COLO668 (cell line): Measurements from ENCODE around the gene POTEG.
"Not testable (repeated sequence)": the region's sequence is repeated elsewhere in the genome, so short reads cannot be mapped to it uniquely, and the experiment has no call there.

ENCODE experiments used
- DNase-seq: peaks from one replicate; lab custom pipeline; 2025; ENCODE audit not compliant: unreplicated experiment; lab: John Stamatoyannopoulos, UW

POTEG gene

DNA sequence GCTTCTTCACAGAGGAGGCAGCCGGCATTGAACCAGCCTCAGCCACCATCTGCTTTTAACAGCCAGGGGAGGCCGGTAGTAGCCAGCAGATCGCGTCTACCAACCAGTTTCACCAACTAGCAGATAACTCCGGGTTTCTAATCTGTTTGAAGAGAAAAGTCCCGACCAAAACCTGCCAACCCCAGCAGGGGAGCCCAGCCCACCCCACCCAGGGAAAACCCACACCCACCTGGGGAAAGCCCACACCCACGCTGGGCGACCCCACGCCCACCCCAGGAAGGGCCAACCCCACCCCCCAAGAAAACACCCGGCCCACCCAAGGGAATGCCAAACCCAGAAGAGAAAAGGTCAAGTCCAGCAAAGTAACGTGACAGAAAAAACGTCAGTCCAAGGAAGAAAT is at the start of gene POTEG:
Gene POTEG (minus strand): TSS at position 101 of the 400 bp plus-strand sequence. CDS start 52 bp downstream, at position 49.
- DNase-seq: not testable (repeated sequence)

DNA sequence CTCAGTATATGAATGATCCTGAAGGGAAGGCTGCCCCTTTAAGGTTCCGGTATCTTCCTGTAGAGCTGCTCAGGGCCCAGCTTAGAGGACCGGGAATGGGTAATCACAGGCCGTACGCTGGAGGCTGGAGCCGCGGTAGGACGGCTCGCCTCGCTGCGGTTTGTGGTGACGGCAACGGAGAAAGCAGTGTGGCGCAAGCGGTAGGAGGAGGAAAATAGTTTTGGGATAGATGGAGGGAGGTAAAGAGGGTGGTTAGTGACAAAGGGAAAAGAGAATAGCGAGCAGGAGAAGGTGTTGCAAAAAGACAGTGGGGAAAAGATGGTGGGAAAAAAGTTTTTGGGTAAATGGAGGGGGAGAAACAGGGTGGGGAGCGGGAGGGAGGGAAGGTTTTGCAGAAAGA is 48.0 kb upstream of the POTEG start:
- not testable (repeated sequence) for DNase-seq

DNA sequence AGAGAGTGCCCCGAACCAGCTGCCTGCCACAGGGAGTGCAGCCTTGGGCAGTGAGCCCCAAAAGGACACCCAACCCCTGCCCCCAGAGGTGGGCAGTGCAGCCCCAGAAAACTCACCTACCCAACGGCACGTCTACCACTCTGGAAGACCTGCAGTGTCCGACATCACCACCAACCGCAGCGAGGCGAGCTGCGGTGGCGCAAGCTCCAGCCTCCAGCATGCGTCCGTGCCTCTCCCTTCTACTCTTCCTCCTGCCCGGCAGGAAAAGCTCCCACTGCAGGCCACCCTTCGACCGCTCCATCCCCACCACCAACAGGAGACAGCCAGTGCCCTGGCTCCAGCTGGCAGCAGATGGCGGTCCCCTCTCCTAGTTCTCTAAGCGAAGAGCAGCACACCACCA is 47.3 kb upstream of the POTEG start:
- not testable (repeated sequence) for DNase-seq

DNA sequence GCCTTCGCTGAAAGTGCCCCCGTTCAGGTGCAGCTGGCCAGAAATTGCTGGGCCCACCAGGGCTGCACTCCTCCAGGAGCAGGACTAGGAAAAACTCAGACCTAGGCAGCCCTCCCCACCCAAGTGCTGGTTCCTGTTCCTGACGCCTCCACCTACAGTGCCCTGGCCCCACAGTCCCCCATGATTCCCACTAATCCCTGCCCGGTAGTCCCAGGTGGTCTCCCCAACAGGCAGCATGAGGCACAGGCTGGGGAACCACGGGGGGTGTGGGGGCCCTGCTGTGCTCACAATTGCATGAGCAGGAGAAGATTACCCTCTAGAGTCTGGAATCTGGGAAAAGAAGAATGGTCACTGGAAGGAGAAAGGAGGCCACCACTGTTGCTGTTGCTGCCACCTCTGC is 46.4 kb upstream of the POTEG start:
- not testable (repeated sequence) for DNase-seq

DNA sequence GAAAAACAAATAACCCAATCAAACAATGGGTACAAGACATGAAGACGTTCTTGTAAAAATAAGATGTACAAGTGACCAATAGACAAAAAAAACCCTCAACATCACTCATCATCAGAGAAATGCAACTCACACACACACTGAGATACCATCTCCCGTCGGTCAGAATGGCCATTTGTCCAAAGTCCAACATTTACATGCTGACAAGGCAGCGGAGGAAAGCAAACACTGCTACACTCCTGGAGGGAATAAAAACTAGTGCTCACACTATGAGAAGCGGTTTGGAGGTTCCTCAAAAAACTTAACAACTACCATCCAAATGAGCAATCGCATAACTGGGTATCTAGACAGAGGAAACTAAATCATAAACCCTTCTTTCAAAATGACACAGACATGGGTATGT is 11.6 kb upstream of the POTEG start:
- DNase-seq: not testable (repeated sequence)

DNA sequence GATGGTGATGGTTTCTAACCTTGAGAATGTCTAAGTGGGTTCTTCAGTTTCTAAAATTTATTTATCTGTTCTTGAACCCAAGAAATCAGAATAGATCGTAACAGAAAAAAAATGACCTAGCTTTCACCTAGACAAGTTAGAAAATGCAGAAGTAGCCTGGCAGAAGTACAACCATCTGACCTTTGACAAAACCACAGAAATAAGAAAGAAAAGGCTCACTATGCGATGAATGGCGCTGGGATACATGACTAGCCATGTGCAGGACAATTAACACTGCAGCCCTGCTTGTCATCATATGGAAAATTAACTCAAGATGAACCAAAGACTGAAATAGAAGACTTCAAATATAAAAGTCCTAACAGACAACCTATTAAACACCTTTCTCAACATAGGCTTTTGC is 5.7 kb upstream of the POTEG start:
- not testable (repeated sequence) for DNase-seq

DNA sequence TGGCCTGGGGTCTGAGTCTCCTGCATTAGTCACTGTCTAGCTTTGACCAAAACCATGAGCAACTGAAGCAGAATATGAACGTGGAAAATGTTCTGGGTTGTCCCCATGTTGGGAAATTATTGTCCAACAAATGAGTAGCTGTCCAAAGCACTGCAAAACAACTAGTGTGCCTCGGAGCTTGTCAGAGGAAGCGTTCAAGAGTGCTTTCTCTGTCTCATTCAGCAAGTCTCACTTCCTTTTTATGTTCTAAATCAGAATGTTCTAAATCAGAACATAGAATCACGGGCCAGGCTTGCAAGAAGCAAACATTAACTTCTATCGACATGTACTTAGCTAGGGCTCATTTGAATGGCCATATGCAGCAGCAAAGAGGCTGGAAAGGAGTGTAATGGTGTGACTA is 5.1 kb upstream of the POTEG start:
- not testable (repeated sequence) for DNase-seq

DNA sequence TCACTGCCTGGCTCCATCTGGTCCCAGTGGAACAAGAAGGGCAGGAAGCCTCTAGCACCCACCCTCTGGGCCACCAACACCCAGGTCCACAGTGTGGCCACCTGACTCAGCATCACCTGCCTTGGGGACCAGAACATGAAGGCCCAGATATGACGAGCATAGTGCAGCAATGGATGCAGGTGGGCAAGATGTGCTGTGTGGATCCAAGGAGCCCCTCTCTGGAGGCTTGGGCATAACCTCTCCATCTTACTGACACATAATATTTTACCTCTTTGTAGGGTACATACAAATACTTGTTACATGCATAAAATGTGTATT is 2.9 kb upstream of the POTEG start:
- DNase-seq: not testable (repeated sequence)

DNA sequence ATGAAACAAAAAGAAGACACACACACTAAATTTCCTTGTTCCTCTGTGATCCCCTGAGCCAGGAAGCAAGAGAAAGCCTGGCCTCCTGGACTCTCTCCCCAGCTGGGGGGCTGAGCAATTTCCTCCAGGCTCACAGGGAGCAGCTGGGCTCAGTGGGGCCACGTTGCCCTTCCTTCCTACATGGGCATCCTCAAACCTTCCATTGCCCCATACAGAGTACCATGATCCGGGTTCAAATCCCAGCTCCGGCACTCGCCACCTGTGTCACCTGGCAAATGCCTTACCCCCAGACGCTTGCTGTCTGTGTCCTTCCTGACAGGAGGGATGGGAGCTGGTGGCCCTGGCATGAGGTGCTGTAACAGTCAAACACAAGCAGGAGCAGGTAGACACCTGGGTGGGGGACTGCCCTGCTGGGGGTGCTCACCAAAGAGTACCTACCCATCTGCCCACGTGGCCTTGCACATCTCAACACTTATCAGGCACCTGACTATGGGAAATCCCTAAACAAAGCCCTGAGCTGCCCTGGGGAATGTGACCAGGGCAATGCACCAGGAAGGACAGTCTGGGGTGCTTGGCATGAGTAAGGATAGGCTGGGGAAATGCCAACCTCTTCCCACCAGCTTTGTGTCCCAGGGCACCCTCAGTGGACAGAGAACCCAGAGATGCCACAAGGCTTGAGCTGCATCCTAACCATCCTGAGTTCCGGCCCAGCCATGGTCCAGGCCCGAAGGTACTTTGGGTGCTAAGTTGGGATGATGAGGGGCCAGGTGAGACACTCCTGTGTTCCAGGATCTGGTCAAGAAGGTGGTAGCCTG is 2.4 kb upstream of the POTEG start:
- DNase-seq: not testable (repeated sequence)

DNA sequence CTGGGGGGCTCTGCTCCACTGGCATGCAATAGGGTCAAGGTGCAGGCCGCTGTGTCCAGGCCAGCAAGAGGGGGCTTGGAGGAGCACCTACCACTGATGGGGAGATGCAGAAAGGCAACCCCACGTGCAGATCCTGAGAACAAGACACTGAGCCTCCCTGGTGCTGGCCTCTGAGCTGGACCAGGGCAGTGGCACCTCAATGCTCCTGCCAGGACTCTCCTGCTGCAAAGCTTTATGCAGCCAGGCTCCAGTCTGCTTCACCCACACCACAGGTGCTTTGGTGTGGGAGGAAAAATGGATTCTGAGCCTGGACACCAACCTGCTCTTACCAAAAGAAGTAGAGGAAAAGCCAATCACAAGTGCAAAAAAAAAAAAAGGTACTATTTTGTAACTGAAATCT is 1.7 kb upstream of the POTEG start:
- not testable (repeated sequence) for DNase-seq

DNA sequence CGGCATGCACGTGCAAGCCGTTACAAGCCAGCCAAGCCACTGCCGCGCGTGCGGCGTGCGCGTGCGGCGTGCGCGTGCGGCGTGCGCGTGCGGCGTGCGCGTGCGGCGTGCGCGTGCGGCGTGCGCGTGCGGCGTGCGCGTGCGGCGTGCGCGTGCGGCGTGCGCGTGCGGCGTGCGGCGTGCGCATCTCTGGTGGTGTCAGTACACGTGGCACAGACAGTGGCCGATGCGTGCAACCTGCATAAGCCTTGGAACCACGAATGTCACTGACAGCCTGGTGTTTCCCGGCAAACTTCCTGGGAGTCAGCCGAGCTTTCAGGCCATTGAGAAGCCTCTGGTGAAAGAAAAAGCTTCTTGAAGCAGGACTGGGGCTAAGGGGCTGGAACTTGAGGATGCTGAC is 750 bp upstream of the POTEG start:
- not testable (repeated sequence) for DNase-seq

DNA sequence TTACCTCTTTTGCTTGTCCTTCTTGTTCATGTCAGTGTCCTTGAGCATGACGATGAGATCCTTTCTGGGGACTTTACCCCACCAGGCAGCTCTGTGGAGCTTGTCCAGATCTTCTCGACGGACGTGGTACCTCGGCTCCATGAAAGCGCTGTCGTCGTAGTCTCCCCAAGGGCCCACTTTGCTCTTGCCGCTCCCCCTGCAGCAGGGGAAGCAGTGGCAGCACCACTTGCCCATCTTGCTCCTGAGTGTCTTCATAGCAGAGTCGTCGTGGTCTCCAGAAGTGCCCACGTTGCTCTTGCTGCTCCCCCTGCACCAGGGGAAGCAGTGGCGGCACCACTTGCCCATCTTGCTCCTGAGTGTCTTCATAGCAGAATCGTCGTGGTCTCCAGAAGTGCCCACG is 376 bp downstream of the POTEG start:
- DNase-seq: not testable (repeated sequence)

DNA sequence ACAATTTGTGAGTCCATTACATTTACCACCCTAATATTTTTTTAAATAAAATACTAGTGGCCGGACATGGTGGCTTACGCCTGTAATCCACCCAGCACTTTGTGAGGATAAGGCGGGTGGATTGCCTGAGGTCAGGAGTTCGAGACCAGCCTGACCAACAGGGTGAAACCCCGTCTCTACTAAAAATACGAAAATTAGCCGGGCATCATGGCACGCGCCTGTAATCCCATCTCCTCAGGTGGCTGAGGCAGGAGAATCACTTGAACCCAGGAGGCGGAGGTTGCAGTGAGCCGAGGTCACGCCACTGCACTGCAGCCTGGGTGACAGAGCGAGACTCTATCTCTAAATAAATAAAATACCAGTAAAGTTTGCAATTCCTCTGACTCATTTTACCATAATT is 25.6 kb downstream of the POTEG start:
- not testable (repeated sequence) for DNase-seq

DNA sequence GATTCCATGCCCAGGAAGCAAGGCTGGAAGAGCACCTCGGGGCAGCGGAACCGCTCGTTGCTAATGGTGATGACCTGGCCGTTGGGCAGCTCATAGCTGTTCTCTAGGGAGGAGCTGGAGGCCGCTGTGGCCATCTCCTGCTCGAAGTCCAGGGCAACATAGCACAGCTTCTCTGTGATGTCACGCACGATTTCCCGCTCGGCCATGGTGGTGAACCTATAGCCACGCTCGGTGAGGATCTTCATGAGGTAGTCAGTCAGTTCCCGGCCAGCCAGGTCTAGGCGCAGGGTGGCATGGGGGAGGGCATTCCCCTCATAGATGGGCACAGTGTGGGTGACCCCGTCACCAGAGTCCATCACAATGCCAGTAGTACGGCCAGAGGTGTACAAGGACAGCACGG is 32.0 kb downstream of the POTEG start:
- DNase-seq: not testable (repeated sequence)

DNA sequence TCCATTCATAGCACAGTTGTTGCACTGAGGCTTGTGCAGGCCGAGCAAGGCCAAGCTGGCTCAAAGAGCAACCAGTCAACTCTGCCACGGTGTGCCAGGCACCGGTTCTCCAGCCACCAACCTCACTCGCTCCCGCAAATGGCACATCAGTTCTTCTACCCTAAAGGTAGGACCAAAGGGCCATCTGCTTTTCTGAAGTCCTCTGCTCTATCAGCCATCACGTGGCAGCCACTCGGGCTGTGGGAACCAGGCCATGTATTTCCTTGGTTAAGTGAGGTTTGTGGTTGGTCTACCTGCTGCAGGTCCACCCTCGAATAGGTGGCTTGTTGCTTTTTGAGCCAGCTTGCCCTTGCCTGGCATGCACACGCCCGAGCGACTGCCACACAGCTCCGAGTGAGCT is 39.4 kb downstream of the POTEG start:
- DNase-seq: not testable (repeated sequence)

DNA sequence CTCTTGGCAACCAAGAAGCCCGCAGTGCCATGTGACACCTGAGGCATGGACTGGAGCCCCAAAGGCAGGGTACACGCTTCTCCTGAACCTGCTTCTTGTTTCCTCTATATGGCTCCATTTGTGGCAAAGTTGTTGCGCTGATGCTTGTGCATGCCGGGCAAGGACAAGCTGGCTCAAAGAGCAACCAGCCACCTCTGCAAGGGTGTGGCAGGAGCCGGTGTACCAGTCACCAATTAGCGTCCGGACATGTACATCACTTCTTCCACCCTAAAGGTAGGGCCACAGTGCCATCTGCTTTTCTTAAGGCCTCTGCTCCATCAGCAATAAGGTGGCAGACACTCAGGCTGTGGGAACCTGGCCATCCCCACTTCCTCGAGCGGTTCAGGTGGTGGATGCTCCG is 43.9 kb downstream of the POTEG start:
- DNase-seq: not testable (repeated sequence)

DNA sequence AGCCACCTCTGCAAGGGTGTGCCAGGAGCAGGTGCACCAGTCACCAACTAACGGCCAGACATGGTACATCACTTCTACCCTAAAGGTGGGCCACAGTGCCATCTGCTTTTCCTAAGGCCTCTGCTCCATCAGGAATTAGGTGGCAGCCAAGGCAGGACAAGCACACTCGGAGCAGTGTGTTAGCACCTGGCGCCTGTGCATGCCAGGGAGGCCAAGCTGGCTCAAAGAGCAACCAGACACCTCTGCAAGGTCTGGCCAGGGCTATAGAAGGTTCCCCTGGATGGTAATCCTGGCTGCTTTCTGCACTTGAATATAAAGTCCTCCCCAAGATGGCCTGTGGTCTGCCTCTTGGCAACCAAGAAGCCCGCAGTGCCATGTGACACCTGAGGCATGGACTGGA is 45.4 kb downstream of the POTEG start:
- DNase-seq: not testable (repeated sequence)

DNA sequence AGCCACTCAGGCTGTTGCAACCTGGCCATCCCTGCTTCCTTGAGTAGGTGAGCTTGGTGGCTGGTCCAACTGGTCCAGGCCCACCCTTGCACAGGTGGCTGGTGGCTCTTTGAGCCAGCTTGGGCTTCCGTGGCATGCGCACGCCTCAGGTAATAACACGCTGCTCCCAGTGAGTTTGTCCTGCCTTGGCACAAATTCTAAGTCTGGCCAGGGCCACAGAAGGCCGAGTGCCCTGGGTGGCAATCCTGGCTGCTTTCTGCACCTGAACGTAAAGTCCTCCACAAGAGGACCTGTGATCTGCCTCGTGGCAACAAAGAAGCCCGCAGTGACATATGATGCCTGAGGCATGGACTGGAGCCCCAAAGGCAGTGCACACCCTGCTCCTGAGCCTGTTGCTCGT is 47.1 kb downstream of the POTEG start:
- DNase-seq: not testable (repeated sequence)

DNA sequence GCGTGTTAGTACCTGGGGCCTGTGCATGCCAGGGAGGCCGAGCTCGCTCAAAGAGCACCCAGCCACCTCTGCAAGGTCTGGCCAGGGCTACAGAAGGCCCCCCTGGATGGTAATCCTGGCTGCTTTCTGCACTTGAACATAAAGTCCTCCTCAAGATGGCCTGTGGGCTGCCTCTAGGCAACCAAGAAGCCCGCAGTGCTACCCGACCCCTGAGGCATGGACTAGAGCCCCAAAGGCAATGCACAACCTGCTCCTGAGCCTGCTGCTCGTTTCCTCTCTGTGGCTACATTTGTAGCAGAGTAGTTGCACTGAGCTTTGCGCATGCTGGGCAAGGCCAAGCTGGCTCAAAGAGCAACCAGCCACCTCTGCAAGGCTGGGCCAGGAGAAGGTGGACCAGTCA is 47.8 kb downstream of the POTEG start:
- not testable (repeated sequence) for DNase-seq

DNA sequence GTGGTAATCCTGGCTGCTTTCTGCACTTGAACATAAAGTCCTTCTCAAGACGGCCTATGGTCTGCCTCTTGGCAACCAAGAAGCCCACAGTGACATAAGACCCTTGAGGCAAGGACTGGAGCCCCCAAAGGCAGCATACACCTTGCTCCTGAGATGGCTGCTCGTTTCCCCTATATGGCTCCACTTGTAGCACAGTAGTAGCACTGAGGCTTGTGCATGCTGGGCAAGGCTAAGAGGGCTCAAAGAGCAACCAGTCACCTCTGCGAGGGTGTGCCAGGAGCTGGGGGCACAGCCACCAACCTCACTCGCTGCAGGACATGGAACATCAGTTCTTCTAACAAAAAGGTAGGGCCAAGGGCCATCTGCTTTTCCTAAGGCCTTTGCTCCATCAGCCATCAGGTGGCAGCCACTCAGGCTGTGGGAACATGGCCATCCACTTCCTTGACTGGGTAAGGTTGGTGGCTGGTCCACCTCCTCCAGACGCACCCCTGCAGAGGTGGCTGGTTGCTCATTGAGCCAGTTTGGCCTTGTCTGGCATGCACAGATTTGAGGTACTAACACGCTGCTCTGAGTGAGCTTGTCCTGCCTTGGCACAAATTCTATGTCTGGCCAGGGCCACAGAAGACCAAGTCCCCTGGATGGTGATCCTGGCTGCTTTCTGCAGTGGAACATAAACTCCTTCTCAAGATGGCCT is 49.9 kb downstream of the POTEG start:
- not testable (repeated sequence) for DNase-seq

DNA sequence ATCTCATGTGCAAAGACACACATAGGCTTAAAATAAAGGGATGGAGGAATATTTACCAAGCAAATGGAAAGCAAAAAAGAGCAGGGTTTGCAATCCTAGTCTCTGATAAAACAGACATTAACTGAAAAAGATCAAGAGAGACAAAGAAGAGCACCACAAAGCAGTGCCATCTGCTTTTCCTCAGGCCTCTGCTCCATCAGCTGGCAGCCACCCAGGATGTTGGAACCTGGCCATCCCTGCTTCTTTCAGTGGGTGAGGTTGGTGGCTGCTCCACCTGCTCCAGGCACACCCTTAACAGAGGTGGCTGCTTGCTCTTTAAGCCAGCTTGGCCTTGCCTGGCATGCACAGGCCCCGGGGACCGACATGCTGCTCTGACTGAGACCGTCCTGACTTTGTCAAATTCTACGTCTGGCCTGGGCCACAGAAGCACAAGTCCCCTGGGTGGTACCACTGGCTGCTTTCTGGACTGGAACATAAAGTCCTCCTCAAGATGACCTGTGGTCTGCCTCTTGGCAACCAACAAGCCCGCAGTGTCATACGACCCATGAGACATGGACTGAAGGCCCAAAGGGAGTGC is 51.0 kb downstream of the POTEG start:
- DNase-seq: not testable (repeated sequence)

DNA sequence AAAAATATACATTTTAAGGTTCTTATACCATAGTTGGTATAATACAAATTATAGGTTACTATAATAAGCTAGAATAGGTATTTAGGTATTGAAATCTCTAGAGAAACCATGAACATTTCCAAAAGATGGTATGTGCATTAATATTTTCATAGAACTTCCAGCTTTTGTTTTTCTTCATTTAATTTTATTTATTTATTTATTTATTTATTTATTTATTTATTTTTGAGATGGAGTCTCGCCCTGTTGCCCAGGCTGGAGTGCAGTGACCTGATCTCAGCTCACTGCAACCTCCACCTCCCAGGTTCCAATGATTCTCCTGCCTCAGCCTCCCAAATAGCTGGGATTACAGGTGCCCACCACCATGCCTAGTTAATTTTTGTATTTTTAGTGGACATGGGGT is 54.0 kb downstream of the POTEG start:
- not testable (repeated sequence) for DNase-seq
